HepG2 (cell line): ENCODE measurements around the gene CCNA2. TPM values are rescaled to one million over a fixed set of nuclear protein-coding genes. Genes with fewer than 3 reads are reported as not detected.

Source experiments
- ATAC-seq: fragments of 200-7000 bp; cut with Tn5 transposase; 3 replicates; pipeline ENCODE4 v1.9.1; 2020; ENCODE audit warnings: mild to moderate bottlenecking, moderate library complexity
- BruUV-seq: library from RNA; stranded (reverse); fragments of 400-500 nt; replicated peaks from 2 replicates; lab custom pipeline; 2021; lab: Mats Ljungman, UMichigan
- CTCF ChIA-PET: fragments of 300-600 bp; formaldehyde crosslinking; extraction: SDS; loops from one replicate; lab custom pipeline; 2021; ENCODE audit warnings: low total read pairs, inconsistent platforms, low intra/inter-chr PET ratio; lab: Yijun Ruan, JAX
- POLR2A ChIA-PET: fragments of 350-600 bp; sonication (Branson Sonifier 250); formaldehyde crosslinking; loops from one replicate; lab custom pipeline; 2020; ENCODE audit warnings: antibody characterized with exemption, inconsistent platforms; lab: Yijun Ruan, JAX
- DNase-seq: peaks from one replicate; pipeline ENCODE4 v3.0.0-alpha.2; 2015; ENCODE audit warnings: low spot score
- FAIRE-seq: peaks from 3 replicates; lab custom pipeline; 2011; peaks lifted over from hg19 to GRCh38; lab: Jason Lieb, UNC
- H2AFZ ChIP-seq: one replicate; pipeline ENCODE4 v1.6.1; 2011; ENCODE audit warnings: low read length, inconsistent platforms
- H3K27ac ChIP-seq: fragments of 300-600 bp; 3 replicates; pipeline ENCODE4 v1.8.0; 2011; ENCODE audit warnings: mixed run types, mild to moderate bottlenecking, mixed read lengths, low read length, inconsistent platforms; ENCODE audit not compliant: insufficient read depth; ENCODE audit errors: extremely low read length
- H3K27me3 ChIP-seq, 2 experiments: fragments of 200-600 bp in 1 of 2; 2 replicates in 1 of 2; 3 replicates in 1 of 2; pipeline versions ENCODE4 v1.6.0 to v1.8.0; 2011; ENCODE audit warnings: low read length in 2 of 2, mild to moderate bottlenecking in 2 of 2, moderate library complexity in 2 of 2, inconsistent platforms in 1 of 2; ENCODE audit not compliant: insufficient read depth in 2 of 2, control insufficient read depth in 1 of 2
- H3K36me3 ChIP-seq, 2 experiments: fragments of 200-600 bp in 1 of 2; replicated peaks in 1 of 2; 2 replicates in 1 of 2; 3 replicates in 1 of 2; pipeline versions ENCODE4 v1.5.1 to v1.8.0; 2011; ENCODE audit warnings: low read length in 2 of 2, inconsistent platforms in 1 of 2; ENCODE audit not compliant: insufficient read depth in 2 of 2, control insufficient read depth in 1 of 2
- H3K4me1 ChIP-seq: 2 replicates; pipeline ENCODE4 v1.5.1; 2012; ENCODE audit warnings: low read length, inconsistent platforms; ENCODE audit not compliant: insufficient read depth
- H3K4me2 ChIP-seq: 2 replicates; pipeline ENCODE4 v1.6.0; 2011; ENCODE audit warnings: low read depth, low read length, inconsistent platforms
- H3K4me3 ChIP-seq, 3 experiments: fragments of 200-600 bp in 1 of 3; sonication (generic), shearing (Covaris generic) in 1 of 3; replicated peaks in 1 of 3; 2 replicates each; pipeline ENCODE4 v1.5.1; 2011 to 2016; ENCODE audit warnings: low read length in 3 of 3, inconsistent platforms in 2 of 3, low read depth in 2 of 3, mild to moderate bottlenecking in 2 of 3, control low read depth in 1 of 3, mixed read lengths in 1 of 3; ENCODE audit not compliant: insufficient read depth in 1 of 3
- H3K79me2 ChIP-seq: one replicate; pipeline ENCODE4 v1.6.1; 2011; ENCODE audit warnings: low read length, inconsistent platforms; ENCODE audit not compliant: insufficient read depth
- H3K9ac ChIP-seq: 2 replicates; pipeline ENCODE4 v1.6.0; 2011; ENCODE audit warnings: mild to moderate bottlenecking, low read depth, low read length, inconsistent platforms; ENCODE audit not compliant: insufficient read depth
- H3K9me3 ChIP-seq: 2 replicates; pipeline ENCODE4 v1.5.1; 2012; ENCODE audit warnings: mild to moderate bottlenecking, low read length
- H4K20me1 ChIP-seq: 2 replicates; pipeline ENCODE4 v1.6.0; 2011; ENCODE audit warnings: inconsistent platforms, mild to moderate bottlenecking, low read length, moderate library complexity; ENCODE audit not compliant: insufficient read depth
- BCL6 ChIP-seq: IDR thresholded peaks from 2 replicates; pipeline ENCODE4 v1.6.1; 2016; ENCODE audit warnings: missing genetic modification reagents, missing compliant biosample characterization
- CENPX ChIP-seq: sonication (generic); formaldehyde crosslinking; IDR thresholded peaks from 2 replicates; pipeline ENCODE4 v1.9.0; 2021; ENCODE audit warnings: mild to moderate bottlenecking, missing genetic modification reagents, moderate library complexity
- MTA3 ChIP-seq: sonication (generic); formaldehyde crosslinking; IDR thresholded peaks from 2 replicates; pipeline ENCODE4 v1.4.0; 2020; ENCODE audit warnings: missing genetic modification reagents
- NAIF1 ChIP-seq: sonication (generic); formaldehyde crosslinking; IDR thresholded peaks from 2 replicates; pipeline ENCODE4 v1.5.0; 2020; ENCODE audit warnings: mild to moderate bottlenecking, missing genetic modification reagents, borderline replicate concordance
- NFKBIZ ChIP-seq: IDR thresholded peaks from 2 replicates; pipeline ENCODE4 v1.6.1; 2018; ENCODE audit warnings: missing genetic modification reagents, missing compliant biosample characterization
- SCMH1 ChIP-seq: sonication (generic); formaldehyde crosslinking; IDR thresholded peaks from 2 replicates; pipeline ENCODE4 v1.9.0; 2021; ENCODE audit warnings: missing genetic modification reagents, mild to moderate bottlenecking, borderline replicate concordance
- ZMAT3 ChIP-seq: sonication (generic); formaldehyde crosslinking; conservative IDR thresholded peaks from 2 replicates; pipeline ENCODE4 v1.7.0; 2021; ENCODE audit warnings: missing genetic modification reagents
- ZNF333 ChIP-seq: sonication (generic); formaldehyde crosslinking; IDR thresholded peaks from 2 replicates; pipeline ENCODE4 v1.4.0; 2020; ENCODE audit warnings: mild to moderate bottlenecking, missing genetic modification reagents, borderline replicate concordance
- in situ Hi-C: cut with HindIII; loops from 2 replicates; pipeline ENCODE4 v1.10.0; 2017; ENCODE audit warnings: low pct_unique_long_range_greater_than_20kb; ENCODE audit not compliant: extremely low pct_ligation_motif_present
- intact Hi-C: fragments of 100-400 bp; cut with micrococcal nuclease; formaldehyde crosslinking; loops from one replicate; pipeline ENCODE4 v1.10.0; 2022; ENCODE audit not compliant: unreplicated experiment
- polyA plus RNA-seq, 8 experiments: library from polyadenylated mRNA; depleted of rRNA in 3 of 8; stranded (reverse) in 7 of 8; unstranded in 1 of 8; fragments of >200 nt; fragmentation: Illumina TruSeq in 4 of 8; extraction: Trizol in 4 of 8; gene quantifications; 2 replicates each; pipeline versions ENCODE4 v1.2.1 to v1.2.3, GENCODE V29; 2011 to 2016; ENCODE audit warnings: low read depth in 4 of 8, missing spikeins in 1 of 8, mixed read lengths in 1 of 8; ENCODE audit not compliant: insufficient read depth in 1 of 8
- total RNA-seq, 5 experiments: library from RNA; depleted of rRNA; stranded (reverse); fragments of >200 nt; fragmentation: Illumina TruSeq; extraction: Trizol; gene quantifications; 2 replicates each; pipeline ENCODE4 v1.2.3, GENCODE V29; 2016; ENCODE audit warnings: low read depth in 1 of 5
- TF ChIP-seq, protein P1 (sequence below): sonication (generic); formaldehyde crosslinking; conservative IDR thresholded peaks from 2 replicates; pipeline ENCODE4 v1.8.0; 2022; ENCODE audit warnings: low read depth, missing genetic modification reagents
- TF ChIP-seq, protein P2 (sequence below): sonication (generic); formaldehyde crosslinking; IDR thresholded peaks from 2 replicates; pipeline ENCODE4 v1.5.1; 2020; ENCODE audit warnings: mild to moderate bottlenecking, moderate library complexity, missing genetic modification reagents

Gene CCNA2
- total and polyA plus RNA-seq, 2 of the 13 experiments (the other 11 are each of a cell fraction or from before 2014, with no cell fraction given), result 31.3 to 105 TPM

- intact Hi-C loops, result no loop called here
- Histone ChIP-seq H3K4me3 (no peak overlapping the region), H3K4me2 (no peak overlapping the region), H2AFZ (no peak overlapping the region), H3K27ac (no peak overlapping the region), H4K20me1 (no peaks in the 10 kb centered on the region), H3K36me3 (peaks cover 2 to 47% of the 10 kb centered on the region in 2 experiments; a peak in 4 of 5 replicates), H3K9ac (no peak overlapping the region), H3K9me3 (no peaks in the 10 kb centered on the region), H3K4me1 (no peaks in the 10 kb centered on the region), H3K79me2 (no peaks in the 10 kb centered on the region), H3K27me3 (no peaks in the 10 kb centered on the region)
- ChIA-PET POLR2A (interaction anchor here (1.1 to 1.3 kb wide), 2 partner anchors 10 to 12 kb away, joined by 3 to 5 read pairs; partner anchors contain the start of gene EXOSC9), CTCF (no interaction called here)
- no TSS peak for BruUV-seq
- TF ChIP-seq NAIF1 (CRISPR knock-in tag) (no peak), ZMAT3 (no peak), CENPX (CRISPR knock-in tag) (no peak), NFKBIZ (CRISPR knock-in tag) (no peak), MTA3 (CRISPR knock-in tag) (no peak), ZNF333 (CRISPR knock-in tag) (no peak), SCMH1 (CRISPR knock-in tag) (no peak), BCL6 (CRISPR knock-in tag) (no peak)
- TF ChIP-seq, protein P1, sequence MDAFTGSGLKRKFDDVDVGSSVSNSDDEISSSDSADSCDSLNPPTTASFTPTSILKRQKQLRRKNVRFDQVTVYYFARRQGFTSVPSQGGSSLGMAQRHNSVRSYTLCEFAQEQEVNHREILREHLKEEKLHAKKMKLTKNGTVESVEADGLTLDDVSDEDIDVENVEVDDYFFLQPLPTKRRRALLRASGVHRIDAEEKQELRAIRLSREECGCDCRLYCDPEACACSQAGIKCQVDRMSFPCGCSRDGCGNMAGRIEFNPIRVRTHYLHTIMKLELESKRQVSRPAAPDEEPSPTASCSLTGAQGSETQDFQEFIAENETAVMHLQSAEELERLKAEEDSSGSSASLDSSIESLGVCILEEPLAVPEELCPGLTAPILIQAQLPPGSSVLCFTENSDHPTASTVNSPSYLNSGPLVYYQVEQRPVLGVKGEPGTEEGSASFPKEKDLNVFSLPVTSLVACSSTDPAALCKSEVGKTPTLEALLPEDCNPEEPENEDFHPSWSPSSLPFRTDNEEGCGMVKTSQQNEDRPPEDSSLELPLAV (CRISPR knock-in tag), result no peak
- TF ChIP-seq, protein P2, sequence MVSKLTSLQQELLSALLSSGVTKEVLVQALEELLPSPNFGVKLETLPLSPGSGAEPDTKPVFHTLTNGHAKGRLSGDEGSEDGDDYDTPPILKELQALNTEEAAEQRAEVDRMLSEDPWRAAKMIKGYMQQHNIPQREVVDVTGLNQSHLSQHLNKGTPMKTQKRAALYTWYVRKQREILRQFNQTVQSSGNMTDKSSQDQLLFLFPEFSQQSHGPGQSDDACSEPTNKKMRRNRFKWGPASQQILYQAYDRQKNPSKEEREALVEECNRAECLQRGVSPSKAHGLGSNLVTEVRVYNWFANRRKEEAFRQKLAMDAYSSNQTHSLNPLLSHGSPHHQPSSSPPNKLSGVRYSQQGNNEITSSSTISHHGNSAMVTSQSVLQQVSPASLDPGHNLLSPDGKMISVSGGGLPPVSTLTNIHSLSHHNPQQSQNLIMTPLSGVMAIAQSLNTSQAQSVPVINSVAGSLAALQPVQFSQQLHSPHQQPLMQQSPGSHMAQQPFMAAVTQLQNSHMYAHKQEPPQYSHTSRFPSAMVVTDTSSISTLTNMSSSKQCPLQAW (CRISPR knock-in tag), result no peak
- in situ Hi-C loops, result no loop called here
- DNase-seq, result no peak
- ATAC-seq, result no peak
- FAIRE-seq, result no peak
Measured at GRCh38 chr4:121811122-121811521, 12.6 kb downstream of the CCNA2 start.
